Measurements from ENCODE around the gene PRKN. TPM values are rescaled to one million over a fixed set of nuclear protein-coding genes. Genes with fewer than 3 reads are reported as not detected.

The PRKN gene
- total RNA-seq, 1 donor from 2014 or later, result 4.9 TPM

GRCh38 chr6:161602359-161602758, 1125.2 kb downstream of the PRKN start:
- no peak overlapping the region for H3K27ac ChIP-seq
- no peak for DNase-seq (ENCODE audit: extremely low spot score in 2 of 2)
- H3K9me3 ChIP-seq, result no peaks in the 10 kb centered on the region
- H3K4me3 ChIP-seq, result no peak overlapping the region
- TF ChIP-seq POLR2AphosphoS5 (IDR thresholded peaks at IDR 0.05; ENCODE audit: insufficient read depth in 1 of 2, low read depth in 1 of 2) (no peak), POLR2A (IDR thresholded peaks at IDR 0.05) (no peak), CTCF (IDR thresholded peaks at IDR 0.05) (no peak)
- no peaks in the 10 kb centered on the region for H3K36me3 ChIP-seq
- no peaks in the 10 kb centered on the region for H3K4me1 ChIP-seq
- intact Hi-C loops (cut with DNase I), result no loop called here
- no peaks in the 10 kb centered on the region for H3K27me3 ChIP-seq

GRCh38 chr6:161598896-161599295, 1128.7 kb downstream of the PRKN start:
- intact Hi-C loops (cut with DNase I), result no loop called here
- DNase-seq (ENCODE audit: extremely low spot score in 2 of 2), result no peak
- H3K9me3 ChIP-seq, result no peaks in the 10 kb centered on the region
- no peaks in the 10 kb centered on the region for H3K27me3 ChIP-seq
- H3K27ac ChIP-seq, result no peak overlapping the region
- no peaks in the 10 kb centered on the region for H3K36me3 ChIP-seq
- H3K4me1 ChIP-seq, result no peaks in the 10 kb centered on the region
- no peak overlapping the region for H3K4me3 ChIP-seq
- TF ChIP-seq POLR2A (IDR thresholded peaks at IDR 0.05) (no peak), CTCF (IDR thresholded peaks at IDR 0.05) (no peak), POLR2AphosphoS5 (IDR thresholded peaks at IDR 0.05; ENCODE audit: insufficient read depth in 1 of 2, low read depth in 1 of 2) (no peak)

GRCh38 chr6:161596807-161597520, 1130.6 kb downstream of the PRKN start:
- no peak overlapping the region for H3K4me3 ChIP-seq
- H3K9me3 ChIP-seq, result no peaks in the 10 kb centered on the region
- TF ChIP-seq POLR2A (IDR thresholded peaks at IDR 0.05), result no peak
- no peak for TF ChIP-seq CTCF (IDR thresholded peaks at IDR 0.05)
- no peaks in the 10 kb centered on the region for H3K36me3 ChIP-seq
- intact Hi-C loops (cut with DNase I), result no loop called here
- no peaks in the 10 kb centered on the region for H3K4me1 ChIP-seq
- no peaks in the 10 kb centered on the region for H3K27me3 ChIP-seq
- no peak for DNase-seq (ENCODE audit: extremely low spot score in 2 of 2)
- H3K27ac ChIP-seq, result no peak overlapping the region

GRCh38 chr6:161594412-161594811, 1133.2 kb downstream of the PRKN start:
- no peaks in the 10 kb centered on the region for H3K9me3 ChIP-seq
- TF ChIP-seq POLR2AphosphoS5 (IDR thresholded peaks at IDR 0.05; ENCODE audit: insufficient read depth in 1 of 2, low read depth in 1 of 2), result no peak
- TF ChIP-seq POLR2A (IDR thresholded peaks at IDR 0.05), result no peak
- no peak for TF ChIP-seq CTCF (IDR thresholded peaks at IDR 0.05)
- intact Hi-C loops (cut with DNase I), result no loop called here
- H3K36me3 ChIP-seq, result no peaks in the 10 kb centered on the region
- no peak overlapping the region for H3K27ac ChIP-seq
- no peaks in the 10 kb centered on the region for H3K4me1 ChIP-seq
- no peak overlapping the region for H3K4me3 ChIP-seq
- DNase-seq (ENCODE audit: extremely low spot score in 2 of 2), result no peak
- no peaks in the 10 kb centered on the region for H3K27me3 ChIP-seq

- no peak for DNase-seq (ENCODE audit: extremely low spot score in 2 of 2)
- Histone ChIP-seq H3K4me1 (no peaks in the 10 kb centered on the region), H3K27ac (no peak overlapping the region), H3K36me3 (no peaks in the 10 kb centered on the region), H3K27me3 (no peaks in the 10 kb centered on the region), H3K9me3 (no peaks in the 10 kb centered on the region), H3K4me3 (no peak overlapping the region)
- TF ChIP-seq POLR2AphosphoS5 (IDR thresholded peaks at IDR 0.05; ENCODE audit: insufficient read depth in 1 of 2, low read depth in 1 of 2), result no peak
- TF ChIP-seq POLR2A (IDR thresholded peaks at IDR 0.05), result no peak
- no peak for TF ChIP-seq CTCF (IDR thresholded peaks at IDR 0.05)
- intact Hi-C loops (cut with DNase I), result no loop called here
Observed at GRCh38 chr6:161590961-161591627, 1136.5 kb downstream of the PRKN start.
